GM12878 (cell line): ENCODE data around the gene ZNF668.
"Not testable (repeated sequence)": the region's sequence is repeated elsewhere in the genome, so short reads cannot be mapped to it uniquely, and the experiment has no call there.

Source experiments
- FOXK2 ChIP-seq: fragments of 450-650 bp; IDR thresholded peaks from 2 replicates; pipeline ENCODE4 v1.6.1; 2017; ENCODE audit warnings: mild to moderate bottlenecking, moderate library complexity
- MLLT1 ChIP-seq: fragments of 450-650 bp; IDR thresholded peaks from 2 replicates; pipeline ENCODE4 v1.6.1; 2016; ENCODE audit warnings: mild to moderate bottlenecking
- MTA3 ChIP-seq: IDR thresholded peaks from 2 replicates; pipeline ENCODE4 v1.6.1; 2012; ENCODE audit warnings: low read length, inconsistent platforms, borderline replicate concordance
- NFYA ChIP-seq: IDR thresholded peaks from 2 replicates; pipeline ENCODE4 v1.6.1; 2011; ENCODE audit warnings: low read depth, mild to moderate bottlenecking, low read length, improper control_type of control experiment, borderline replicate concordance
- POLR2A ChIP-seq: IDR thresholded peaks from 2 replicates; pipeline ENCODE4 v1.6.1; 2011; ENCODE audit warnings: low read depth, mild to moderate bottlenecking, low read length
- POLR2AphosphoS5 ChIP-seq: IDR thresholded peaks from 2 replicates; pipeline ENCODE4 v1.6.1; 2011; ENCODE audit warnings: mild to moderate bottlenecking, low read length, inconsistent platforms
- RAD21 ChIP-seq: IDR thresholded peaks from 2 replicates; pipeline ENCODE4 v1.6.1; 2011; ENCODE audit warnings: mild to moderate bottlenecking, low read depth, low read length, moderate library complexity; ENCODE audit not compliant: insufficient read depth
- TAF1 ChIP-seq: IDR thresholded peaks from 2 replicates; pipeline ENCODE4 v1.6.1; 2011; ENCODE audit warnings: mild to moderate bottlenecking, low read depth, low read length, borderline replicate concordance
- ZNF384 ChIP-seq: IDR thresholded peaks from 2 replicates; pipeline ENCODE4 v1.6.1; 2012; ENCODE audit warnings: low read depth, mild to moderate bottlenecking, low read length, improper control_type of control experiment, borderline replicate concordance
- TF ChIP-seq, protein P1 (sequence below), 3 experiments: IDR thresholded peaks in 2 of 3; conservative IDR thresholded peaks in 1 of 3; 2 replicates each; pipeline ENCODE4 v1.5.1; 2011; ENCODE audit warnings: low read depth in 3 of 3, low read length in 3 of 3, mild to moderate bottlenecking in 3 of 3, control low read depth in 2 of 3, moderate library complexity in 2 of 3, inconsistent platforms in 1 of 3, mixed read lengths in 1 of 3; ENCODE audit not compliant: control insufficient read depth in 2 of 3, insufficient read depth in 1 of 3; ENCODE audit errors: extremely low read depth in 1 of 3
- TF ChIP-seq, protein P2 (sequence below): IDR thresholded peaks from 2 replicates; pipeline ENCODE4 v1.6.1; 2012; ENCODE audit warnings: low read depth, low read length, improper control_type of control experiment

GRCh38 chr16:31013292-31013691 is 60.7 kb downstream of the ZNF668 start:
- TF ChIP-seq, protein P1, sequence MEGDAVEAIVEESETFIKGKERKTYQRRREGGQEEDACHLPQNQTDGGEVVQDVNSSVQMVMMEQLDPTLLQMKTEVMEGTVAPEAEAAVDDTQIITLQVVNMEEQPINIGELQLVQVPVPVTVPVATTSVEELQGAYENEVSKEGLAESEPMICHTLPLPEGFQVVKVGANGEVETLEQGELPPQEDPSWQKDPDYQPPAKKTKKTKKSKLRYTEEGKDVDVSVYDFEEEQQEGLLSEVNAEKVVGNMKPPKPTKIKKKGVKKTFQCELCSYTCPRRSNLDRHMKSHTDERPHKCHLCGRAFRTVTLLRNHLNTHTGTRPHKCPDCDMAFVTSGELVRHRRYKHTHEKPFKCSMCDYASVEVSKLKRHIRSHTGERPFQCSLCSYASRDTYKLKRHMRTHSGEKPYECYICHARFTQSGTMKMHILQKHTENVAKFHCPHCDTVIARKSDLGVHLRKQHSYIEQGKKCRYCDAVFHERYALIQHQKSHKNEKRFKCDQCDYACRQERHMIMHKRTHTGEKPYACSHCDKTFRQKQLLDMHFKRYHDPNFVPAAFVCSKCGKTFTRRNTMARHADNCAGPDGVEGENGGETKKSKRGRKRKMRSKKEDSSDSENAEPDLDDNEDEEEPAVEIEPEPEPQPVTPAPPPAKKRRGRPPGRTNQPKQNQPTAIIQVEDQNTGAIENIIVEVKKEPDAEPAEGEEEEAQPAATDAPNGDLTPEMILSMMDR (IDR thresholded peaks at IDR 0.05 in 2 of 3, conservative IDR thresholded peaks at IDR 0.05 in 1 of 3; ENCODE audit: control insufficient read depth in 2 of 3, extremely low read depth in 1 of 3, insufficient read depth in 1 of 3, low read depth in 3 of 3, low read length in 3 of 3), result not testable (repeated sequence)
- TF ChIP-seq MLLT1, POLR2AphosphoS5, FOXK2, RAD21, POLR2A, NFYA, ZNF384, MTA3, TAF1: not testable (repeated sequence)
- TF ChIP-seq, protein P2, sequence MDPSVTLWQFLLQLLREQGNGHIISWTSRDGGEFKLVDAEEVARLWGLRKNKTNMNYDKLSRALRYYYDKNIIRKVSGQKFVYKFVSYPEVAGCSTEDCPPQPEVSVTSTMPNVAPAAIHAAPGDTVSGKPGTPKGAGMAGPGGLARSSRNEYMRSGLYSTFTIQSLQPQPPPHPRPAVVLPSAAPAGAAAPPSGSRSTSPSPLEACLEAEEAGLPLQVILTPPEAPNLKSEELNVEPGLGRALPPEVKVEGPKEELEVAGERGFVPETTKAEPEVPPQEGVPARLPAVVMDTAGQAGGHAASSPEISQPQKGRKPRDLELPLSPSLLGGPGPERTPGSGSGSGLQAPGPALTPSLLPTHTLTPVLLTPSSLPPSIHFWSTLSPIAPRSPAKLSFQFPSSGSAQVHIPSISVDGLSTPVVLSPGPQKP, result not testable (repeated sequence)
